Measurements from ENCODE around the gene SLAMF8.

Gene SLAMF8

GRCh38 chr1:159849626-159850366 is 23.1 kb downstream of the SLAMF8 start:
- DNase-seq: no peak

- no peak for DNase-seq
Measured at GRCh38 chr1:159851407-159851806, 24.7 kb downstream of the SLAMF8 start.

- no peak for DNase-seq
Measured at GRCh38 chr1:159853417-159854115, 26.9 kb downstream of the SLAMF8 start.

- peak; percentile 41 for DNase-seq
Measured at GRCh38 chr1:159854116-159854692, 27.5 kb downstream of the SLAMF8 start.

- DNase-seq: peak; percentile 78
Measured at GRCh38 chr1:159854693-159855192, 28.1 kb downstream of the SLAMF8 start.

- DNase-seq: no peak
Measured at GRCh38 chr1:159855709-159856108, 29.0 kb downstream of the SLAMF8 start.

GRCh38 chr1:159856576-159856975 is 29.9 kb downstream of the SLAMF8 start:
- DNase-seq: no peak

- no peak for DNase-seq
Measured at GRCh38 chr1:159857889-159858288, 31.2 kb downstream of the SLAMF8 start.

GRCh38 chr1:159859767-159860322 is 33.2 kb downstream of the SLAMF8 start:
- no peak for DNase-seq

GRCh38 chr1:159860456-159860855 is 33.8 kb downstream of the SLAMF8 start:
- DNase-seq: no peak

GRCh38 chr1:159861218-159861617 is 34.5 kb downstream of the SLAMF8 start:
- DNase-seq: no peak

GRCh38 chr1:159862031-159862430 is 35.4 kb downstream of the SLAMF8 start:
- DNase-seq: no peak

GRCh38 chr1:159862557-159862956 is 35.9 kb downstream of the SLAMF8 start, which contains the start of gene VSIG8:
Gene VSIG8, minus strand, starts transcription at chr1:159862657. Its CDS starts 136 bp downstream, at chr1:159862521.
- no peak for DNase-seq

- DNase-seq: no peak
Measured at GRCh38 chr1:159864262-159864661, 37.6 kb downstream of the SLAMF8 start.

GRCh38 chr1:159866066-159866465 is 39.4 kb downstream of the SLAMF8 start:
- DNase-seq: no peak

- DNase-seq: no peak
Measured at GRCh38 chr1:159866905-159867663, 40.4 kb downstream of the SLAMF8 start.

GRCh38 chr1:159867664-159868026 is 41.0 kb downstream of the SLAMF8 start:
- DNase-seq: no peak

- DNase-seq: no peak
Measured at GRCh38 chr1:159868766-159869165, 42.1 kb downstream of the SLAMF8 start.

- no peak for DNase-seq
Measured at GRCh38 chr1:159869173-159869572, 42.5 kb downstream of the SLAMF8 start.

GRCh38 chr1:159869607-159870006 is 42.9 kb downstream of the SLAMF8 start:
- no peak for DNase-seq

- DNase-seq: no peak
Measured at GRCh38 chr1:159870704-159871103, 44.0 kb downstream of the SLAMF8 start.

GRCh38 chr1:159872891-159873290 is 46.2 kb downstream of the SLAMF8 start:
- DNase-seq: no peak
